SIG-M5 treated with dmso at 0.1 percent for 504 hours (cell line): Measurements from ENCODE around the gene SLC9C2.
"Not testable (repeated sequence)": the region's sequence is repeated elsewhere in the genome, so short reads cannot be mapped to it uniquely, and the experiment has no call there.

ENCODE experiments used
- DNase-seq: peaks from one replicate; lab custom pipeline; 2025; ENCODE audit not compliant: unreplicated experiment; lab: John Stamatoyannopoulos, UW

The SLC9C2 gene

GRCh38 chr1:173488001-173488400 lies 114.9 kb downstream of the SLC9C2 start:
- no peak for DNase-seq

- no peak for DNase-seq
Measured at GRCh38 chr1:173485401-173485800, 117.5 kb downstream of the SLC9C2 start.

GRCh38 chr1:173484276-173484675 lies 118.6 kb downstream of the SLC9C2 start:
- no peak for DNase-seq

GRCh38 chr1:173482683-173483082 lies 120.2 kb downstream of the SLC9C2 start:
- DNase-seq, result no peak

GRCh38 chr1:173481195-173481772 lies 121.6 kb downstream of the SLC9C2 start:
- DNase-seq, result no peak

- no peak for DNase-seq
Measured at GRCh38 chr1:173479649-173480048, 123.2 kb downstream of the SLC9C2 start.

GRCh38 chr1:173478094-173478674 lies 124.7 kb downstream of the SLC9C2 start:
- DNase-seq, result peak; percentile 55

- DNase-seq, result peak; percentile 96
Measured at GRCh38 chr1:173477286-173478093, 125.4 kb downstream of the SLC9C2 start, which contains the start of gene PRDX6. Gene PRDX6, plus strand, starts transcription at chr1:173477335. Its CDS starts 63 bp downstream, at chr1:173477398.

- peak; percentile 96 for DNase-seq
Measured at GRCh38 chr1:173476665-173477285, 126.1 kb downstream of the SLC9C2 start.

- DNase-seq, result peak; percentile 44
Measured at GRCh38 chr1:173476197-173476664, 126.6 kb downstream of the SLC9C2 start.

GRCh38 chr1:173475564-173476196 lies 127.2 kb downstream of the SLC9C2 start:
- DNase-seq, result no peak

- not testable (repeated sequence) for DNase-seq
Measured at GRCh38 chr1:173474780-173475421, 128.0 kb downstream of the SLC9C2 start.

- no peak for DNase-seq
Measured at GRCh38 chr1:173474097-173474779, 128.6 kb downstream of the SLC9C2 start.

GRCh38 chr1:173473599-173474011 lies 129.3 kb downstream of the SLC9C2 start:
- no peak for DNase-seq

GRCh38 chr1:173470608-173471007 lies 132.3 kb downstream of the SLC9C2 start:
- DNase-seq, result no peak

GRCh38 chr1:173469656-173470055 lies 133.2 kb downstream of the SLC9C2 start:
- DNase-seq, result no peak

GRCh38 chr1:173467426-173467825 lies 135.4 kb downstream of the SLC9C2 start:
- DNase-seq, result no peak

GRCh38 chr1:173464185-173464584 lies 138.7 kb downstream of the SLC9C2 start:
- DNase-seq, result not testable (repeated sequence)

GRCh38 chr1:173462666-173463065 lies 140.2 kb downstream of the SLC9C2 start:
- DNase-seq, result not testable (repeated sequence)

- DNase-seq, result no peak
Measured at GRCh38 chr1:173459885-173460284, 143.0 kb downstream of the SLC9C2 start.
